HG02798 (cell line): ENCODE measurements around the gene STK11.
"Not testable (repeated sequence)": the region's sequence is repeated elsewhere in the genome, so short reads cannot be mapped to it uniquely, and the experiment has no call there.

Source experiments
- ATAC-seq: cut with Tn5 transposase; IDR thresholded peaks from one replicate; pipeline ENCODE4 v1.9.1; 2021; ENCODE audit warnings: mild to moderate bottlenecking; ENCODE audit not compliant: unreplicated experiment, poor library complexity

Gene STK11

GRCh38 chr19:1206150-1206863 is 729 bp downstream of the STK11 start:
- no peak for ATAC-seq

- no peak for ATAC-seq
Observed at GRCh38 chr19:1206864-1207450, 1.4 kb downstream of the STK11 start.

- not testable (repeated sequence) for ATAC-seq
Observed at GRCh38 chr19:1208830-1209229, 3.3 kb downstream of the STK11 start.

GRCh38 chr19:1210227-1210538 is 4.6 kb downstream of the STK11 start:
- no peak for ATAC-seq

GRCh38 chr19:1211494-1212234 is 6.1 kb downstream of the STK11 start:
- no peak for ATAC-seq

DNA sequence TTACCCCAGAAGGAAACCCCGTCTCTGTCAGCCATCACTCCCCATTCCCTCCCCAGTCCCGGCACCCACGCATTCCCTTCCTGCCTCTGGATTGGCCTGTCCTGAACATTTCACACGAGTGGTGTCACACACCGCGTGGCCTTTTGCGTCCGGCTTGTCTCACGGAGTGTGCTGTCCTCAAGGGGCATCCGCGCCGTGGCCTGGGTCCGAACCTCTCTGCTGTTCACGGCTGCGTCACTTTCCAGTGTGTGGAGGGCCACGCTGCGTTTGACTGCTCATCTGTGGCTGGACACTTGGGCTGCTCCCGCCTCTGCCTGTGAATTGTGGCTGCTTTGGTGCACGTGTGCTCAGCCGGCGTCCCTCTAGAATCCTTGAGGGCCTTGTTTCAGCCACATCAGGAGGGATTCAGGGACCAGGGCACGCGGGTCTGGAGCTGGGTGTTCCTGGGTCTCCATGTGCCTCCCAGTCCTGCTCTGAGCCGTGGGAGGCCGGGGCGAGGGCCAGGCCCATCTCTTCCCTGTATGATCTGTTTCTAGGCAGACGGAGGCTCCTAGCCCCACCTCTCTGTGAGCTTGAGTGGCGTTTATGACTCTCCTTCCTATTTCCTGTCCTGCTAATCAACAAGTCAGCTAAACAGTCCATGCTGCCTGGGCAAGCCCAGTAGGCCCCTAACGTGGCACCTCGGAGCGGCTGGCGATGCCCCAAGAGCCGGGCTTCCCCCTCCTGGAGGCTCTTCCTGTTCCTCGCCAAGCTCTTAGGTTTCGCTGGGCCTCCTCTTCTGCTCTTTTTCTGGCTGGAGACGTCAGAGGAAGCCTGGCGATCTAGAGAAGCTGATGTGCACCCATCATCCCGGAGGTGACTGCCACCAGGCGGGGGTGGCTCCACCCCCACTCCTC is 8.1 kb downstream of the STK11 start:
- no peak for ATAC-seq

DNA sequence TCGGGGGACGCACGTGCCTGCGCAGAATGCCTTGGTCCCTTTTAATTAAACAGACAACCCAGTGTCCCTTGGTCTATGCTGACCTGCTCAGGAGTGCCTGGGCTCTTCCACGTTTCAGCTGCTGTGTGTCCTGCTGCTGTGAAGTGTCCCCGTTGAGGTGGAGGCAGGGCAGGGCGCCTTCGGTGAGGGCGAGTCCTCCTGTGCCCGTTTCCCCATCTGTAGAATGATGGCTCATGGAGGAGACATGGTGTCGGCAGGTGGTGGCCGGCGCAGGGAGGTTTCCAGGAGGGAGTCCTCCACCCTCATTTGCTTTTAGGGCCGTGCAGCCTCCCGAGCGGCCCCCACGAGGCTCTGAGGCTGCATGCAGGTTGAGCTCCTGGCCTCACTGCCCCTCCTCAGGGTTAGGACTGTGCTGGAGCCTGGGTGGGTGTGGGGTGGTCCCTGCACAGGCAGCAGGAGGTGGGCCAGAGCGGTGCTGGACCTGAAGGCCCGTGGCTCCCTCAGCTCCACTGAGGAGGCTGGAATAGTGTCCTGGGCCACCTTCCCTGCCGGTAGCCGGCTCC is 8.8 kb downstream of the STK11 start:
- ATAC-seq, result no peak

- no peak for ATAC-seq
Observed at GRCh38 chr19:1214862-1215731, 9.5 kb downstream of the STK11 start.

DNA sequence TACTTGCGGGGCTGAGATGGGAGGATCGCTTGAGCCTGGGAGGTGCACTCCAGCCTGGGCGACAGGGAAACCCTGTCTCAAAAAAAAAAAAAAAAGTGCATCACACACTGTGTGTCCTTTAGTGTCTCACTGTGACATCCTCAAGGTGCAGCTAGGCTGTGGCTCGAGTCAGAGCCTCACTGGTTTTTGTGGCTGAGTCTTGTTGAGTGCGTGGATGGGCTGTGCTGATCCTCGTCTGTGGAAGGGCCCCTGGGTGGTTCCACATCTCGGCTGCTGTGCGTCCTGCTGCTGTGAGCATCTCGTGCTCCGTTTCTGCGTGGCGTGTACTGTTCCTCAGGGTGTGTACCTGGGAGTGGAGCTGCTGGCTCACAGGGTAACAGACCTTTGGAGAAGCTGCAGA is 11.2 kb downstream of the STK11 start:
- ATAC-seq, result no peak

GRCh38 chr19:1217366-1217765 is 11.8 kb downstream of the STK11 start:
- no peak for ATAC-seq

GRCh38 chr19:1218751-1219567 is 13.4 kb downstream of the STK11 start:
- no peak for ATAC-seq

- no peak for ATAC-seq
Observed at GRCh38 chr19:1219786-1220476, 14.4 kb downstream of the STK11 start.

DNA sequence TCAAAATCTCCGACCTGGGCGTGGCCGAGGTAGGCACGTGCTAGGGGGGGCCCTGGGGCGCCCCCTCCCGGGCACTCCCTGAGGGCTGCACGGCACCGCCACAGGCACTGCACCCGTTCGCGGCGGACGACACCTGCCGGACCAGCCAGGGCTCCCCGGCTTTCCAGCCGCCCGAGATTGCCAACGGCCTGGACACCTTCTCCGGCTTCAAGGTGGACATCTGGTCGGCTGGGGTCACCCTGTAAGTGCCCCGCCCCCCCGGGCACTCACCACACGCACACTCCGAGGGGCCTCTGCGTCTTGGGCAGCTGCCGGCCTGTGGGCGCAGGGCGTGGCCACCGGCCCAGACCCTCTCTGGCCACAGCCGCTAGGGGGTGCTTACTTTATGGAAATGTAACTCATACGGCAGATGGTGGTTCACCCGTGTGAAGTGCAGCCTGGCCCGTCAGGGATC is 14.9 kb downstream of the STK11 start:
- ATAC-seq, result no peak

GRCh38 chr19:1220976-1221903 is 15.7 kb downstream of the STK11 start:
- no peak for ATAC-seq

- ATAC-seq, result no peak
Observed at GRCh38 chr19:1221904-1222255, 16.3 kb downstream of the STK11 start.

- ATAC-seq, result no peak
Observed at GRCh38 chr19:1222394-1222793, 16.8 kb downstream of the STK11 start.
